Measurements from ENCODE around the gene RIT2.

Gene RIT2

GRCh38 chr18:43007365-43007764 lies 108.1 kb downstream of the RIT2 start:
- H3K9ac ChIP-seq (ENCODE audit: low read depth, low read length), result no peak overlapping the region
- no peaks in the 10 kb centered on the region for H3K9me3 ChIP-seq (replicated peaks; ENCODE audit: low read length)
- no peaks in the 10 kb centered on the region for H3K27me3 ChIP-seq (ENCODE audit: control insufficient read depth, insufficient read depth, low read length)
- no peak overlapping the region for H3K4me2 ChIP-seq (ENCODE audit: low read length)
- no peaks in the 10 kb centered on the region for H3K36me3 ChIP-seq (ENCODE audit: insufficient read depth, low read length)
- no peak overlapping the region for H3K4me3 ChIP-seq (ENCODE audit: low read length)
- peaks cover 18% of the 10 kb centered on the region for H3K4me1 ChIP-seq (ENCODE audit: control insufficient read depth, insufficient read depth, low read length)

GRCh38 chr18:43004421-43004820 lies 111.1 kb downstream of the RIT2 start:
- Histone ChIP-seq H3K9ac (ENCODE audit: low read depth, low read length) (no peak overlapping the region), H3K4me1 (ENCODE audit: control insufficient read depth, insufficient read depth, low read length) (peaks cover under 1% of the 10 kb centered on the region), H3K27me3 (ENCODE audit: control insufficient read depth, insufficient read depth, low read length) (no peaks in the 10 kb centered on the region), H3K9me3 (replicated peaks; ENCODE audit: low read length) (no peaks in the 10 kb centered on the region), H3K36me3 (ENCODE audit: insufficient read depth, low read length) (no peaks in the 10 kb centered on the region), H3K4me3 (ENCODE audit: low read length) (no peak overlapping the region), H3K4me2 (ENCODE audit: low read length) (no peak overlapping the region)

GRCh38 chr18:43001821-43002220 lies 113.7 kb downstream of the RIT2 start:
- Histone ChIP-seq H3K9me3 (replicated peaks; ENCODE audit: low read length) (no peaks in the 10 kb centered on the region), H3K9ac (ENCODE audit: low read depth, low read length) (no peak overlapping the region), H3K27me3 (ENCODE audit: control insufficient read depth, insufficient read depth, low read length) (no peaks in the 10 kb centered on the region), H3K36me3 (ENCODE audit: insufficient read depth, low read length) (no peaks in the 10 kb centered on the region), H3K4me1 (ENCODE audit: control insufficient read depth, insufficient read depth, low read length) (no peaks in the 10 kb centered on the region), H3K4me2 (ENCODE audit: low read length) (no peak overlapping the region), H3K4me3 (ENCODE audit: low read length) (no peak overlapping the region)

GRCh38 chr18:42996824-42997223 lies 118.7 kb downstream of the RIT2 start:
- H3K4me3 ChIP-seq (ENCODE audit: low read length), result no peak overlapping the region
- no peaks in the 10 kb centered on the region for H3K9me3 ChIP-seq (replicated peaks; ENCODE audit: low read length)
- no peaks in the 10 kb centered on the region for H3K4me1 ChIP-seq (ENCODE audit: control insufficient read depth, insufficient read depth, low read length)
- no peaks in the 10 kb centered on the region for H3K27me3 ChIP-seq (ENCODE audit: control insufficient read depth, insufficient read depth, low read length)
- no peaks in the 10 kb centered on the region for H3K36me3 ChIP-seq (ENCODE audit: insufficient read depth, low read length)
- H3K4me2 ChIP-seq (ENCODE audit: low read length), result no peak overlapping the region
- H3K9ac ChIP-seq (ENCODE audit: low read depth, low read length), result no peak overlapping the region

GRCh38 chr18:42980426-42980825 lies 135.1 kb downstream of the RIT2 start:
- Histone ChIP-seq H3K4me2 (ENCODE audit: low read length) (no peak overlapping the region), H3K4me1 (ENCODE audit: control insufficient read depth, insufficient read depth, low read length) (peaks cover 3% of the 10 kb centered on the region), H3K36me3 (ENCODE audit: insufficient read depth, low read length) (no peaks in the 10 kb centered on the region), H3K27me3 (ENCODE audit: control insufficient read depth, insufficient read depth, low read length) (no peaks in the 10 kb centered on the region), H3K9me3 (replicated peaks; ENCODE audit: low read length) (no peaks in the 10 kb centered on the region), H3K4me3 (ENCODE audit: low read length) (no peak overlapping the region), H3K9ac (ENCODE audit: low read depth, low read length) (no peak overlapping the region)

- Histone ChIP-seq H3K4me3 (ENCODE audit: low read length) (no peak overlapping the region), H3K27me3 (ENCODE audit: control insufficient read depth, insufficient read depth, low read length) (no peaks in the 10 kb centered on the region), H3K9ac (ENCODE audit: low read depth, low read length) (no peak overlapping the region)
These were observed 137.4 kb downstream of the RIT2 start for GRCh38 chr18:42977982-42978637.

GRCh38 chr18:42976869-42977590 lies 138.5 kb downstream of the RIT2 start:
- H3K4me1 ChIP-seq (ENCODE audit: control insufficient read depth, insufficient read depth, low read length), result peaks cover 3% of the 10 kb centered on the region
- no peak overlapping the region for H3K9ac ChIP-seq (ENCODE audit: low read depth, low read length)

More at GRCh38 chr18:42977982-42978637, 137.4 kb downstream of the RIT2 start:
- H3K9me3 ChIP-seq (replicated peaks; ENCODE audit: low read length), result no peaks in the 10 kb centered on the region
- no peak overlapping the region for H3K4me2 ChIP-seq (ENCODE audit: low read length)
- no peaks in the 10 kb centered on the region for H3K36me3 ChIP-seq (ENCODE audit: insufficient read depth, low read length)
- H3K4me1 ChIP-seq (ENCODE audit: control insufficient read depth, insufficient read depth, low read length), result peaks cover 3% of the 10 kb centered on the region

GRCh38 chr18:42969366-42969765 lies 146.1 kb downstream of the RIT2 start:
- Histone ChIP-seq H3K27me3 (ENCODE audit: control insufficient read depth, insufficient read depth, low read length) (no peaks in the 10 kb centered on the region), H3K4me3 (ENCODE audit: low read length) (no peak overlapping the region), H3K9me3 (replicated peaks; ENCODE audit: low read length) (no peaks in the 10 kb centered on the region), H3K36me3 (ENCODE audit: insufficient read depth, low read length) (no peaks in the 10 kb centered on the region), H3K4me2 (ENCODE audit: low read length) (no peak overlapping the region), H3K4me1 (ENCODE audit: control insufficient read depth, insufficient read depth, low read length) (no peaks in the 10 kb centered on the region), H3K9ac (ENCODE audit: low read depth, low read length) (no peak overlapping the region)

More at GRCh38 chr18:42976869-42977590, 138.5 kb downstream of the RIT2 start:
- H3K36me3 ChIP-seq (ENCODE audit: insufficient read depth, low read length), result no peaks in the 10 kb centered on the region
- H3K4me3 ChIP-seq (ENCODE audit: low read length), result no peak overlapping the region
- H3K4me2 ChIP-seq (ENCODE audit: low read length), result no peak overlapping the region
- no peaks in the 10 kb centered on the region for H3K27me3 ChIP-seq (ENCODE audit: control insufficient read depth, insufficient read depth, low read length)
- H3K9me3 ChIP-seq (replicated peaks; ENCODE audit: low read length), result no peaks in the 10 kb centered on the region

- Histone ChIP-seq H3K9me3 (replicated peaks; ENCODE audit: low read length) (no peaks in the 10 kb centered on the region), H3K36me3 (ENCODE audit: insufficient read depth, low read length) (no peaks in the 10 kb centered on the region), H3K9ac (ENCODE audit: low read depth, low read length) (no peak overlapping the region), H3K4me1 (ENCODE audit: control insufficient read depth, insufficient read depth, low read length) (no peaks in the 10 kb centered on the region), H3K4me2 (ENCODE audit: low read length) (no peak overlapping the region), H3K27me3 (ENCODE audit: control insufficient read depth, insufficient read depth, low read length) (no peaks in the 10 kb centered on the region), H3K4me3 (ENCODE audit: low read length) (no peak overlapping the region)
These were observed 154.2 kb downstream of the RIT2 start for GRCh38 chr18:42961298-42961697.

- H3K27me3 ChIP-seq (ENCODE audit: control insufficient read depth, insufficient read depth, low read length), result no peaks in the 10 kb centered on the region
- no peak overlapping the region for H3K4me2 ChIP-seq (ENCODE audit: low read length)
- no peaks in the 10 kb centered on the region for H3K36me3 ChIP-seq (ENCODE audit: insufficient read depth, low read length)
- no peak overlapping the region for H3K4me3 ChIP-seq (ENCODE audit: low read length)
- no peaks in the 10 kb centered on the region for H3K9me3 ChIP-seq (replicated peaks; ENCODE audit: low read length)
- no peaks in the 10 kb centered on the region for H3K4me1 ChIP-seq (ENCODE audit: control insufficient read depth, insufficient read depth, low read length)
- H3K9ac ChIP-seq (ENCODE audit: low read depth, low read length), result no peak overlapping the region
These were observed 156.0 kb downstream of the RIT2 start for GRCh38 chr18:42959528-42959927.

GRCh38 chr18:42958353-42958752 lies 157.1 kb downstream of the RIT2 start:
- H3K9me3 ChIP-seq (replicated peaks; ENCODE audit: low read length), result no peaks in the 10 kb centered on the region
- H3K36me3 ChIP-seq (ENCODE audit: insufficient read depth, low read length), result no peaks in the 10 kb centered on the region
- no peak overlapping the region for H3K4me2 ChIP-seq (ENCODE audit: low read length)
- no peak overlapping the region for H3K9ac ChIP-seq (ENCODE audit: low read depth, low read length)
- H3K4me3 ChIP-seq (ENCODE audit: low read length), result no peak overlapping the region
- no peaks in the 10 kb centered on the region for H3K27me3 ChIP-seq (ENCODE audit: control insufficient read depth, insufficient read depth, low read length)
- H3K4me1 ChIP-seq (ENCODE audit: control insufficient read depth, insufficient read depth, low read length), result no peaks in the 10 kb centered on the region

- no peak overlapping the region for H3K4me2 ChIP-seq (ENCODE audit: low read length)
- H3K27me3 ChIP-seq (ENCODE audit: control insufficient read depth, insufficient read depth, low read length), result no peaks in the 10 kb centered on the region
- no peak overlapping the region for H3K9ac ChIP-seq (ENCODE audit: low read depth, low read length)
- no peak overlapping the region for H3K4me3 ChIP-seq (ENCODE audit: low read length)
- H3K36me3 ChIP-seq (ENCODE audit: insufficient read depth, low read length), result no peaks in the 10 kb centered on the region
- no peaks in the 10 kb centered on the region for H3K9me3 ChIP-seq (replicated peaks; ENCODE audit: low read length)
- no peaks in the 10 kb centered on the region for H3K4me1 ChIP-seq (ENCODE audit: control insufficient read depth, insufficient read depth, low read length)
These were observed 159.2 kb downstream of the RIT2 start for GRCh38 chr18:42956287-42956686.
